GM19035 (cell line): ENCODE results near the gene KIAA1755.

Source experiments
- ATAC-seq: cut with Tn5 transposase; IDR thresholded peaks from one replicate; pipeline ENCODE4 v1.9.1; 2021; ENCODE audit not compliant: unreplicated experiment

The KIAA1755 gene

DNA sequence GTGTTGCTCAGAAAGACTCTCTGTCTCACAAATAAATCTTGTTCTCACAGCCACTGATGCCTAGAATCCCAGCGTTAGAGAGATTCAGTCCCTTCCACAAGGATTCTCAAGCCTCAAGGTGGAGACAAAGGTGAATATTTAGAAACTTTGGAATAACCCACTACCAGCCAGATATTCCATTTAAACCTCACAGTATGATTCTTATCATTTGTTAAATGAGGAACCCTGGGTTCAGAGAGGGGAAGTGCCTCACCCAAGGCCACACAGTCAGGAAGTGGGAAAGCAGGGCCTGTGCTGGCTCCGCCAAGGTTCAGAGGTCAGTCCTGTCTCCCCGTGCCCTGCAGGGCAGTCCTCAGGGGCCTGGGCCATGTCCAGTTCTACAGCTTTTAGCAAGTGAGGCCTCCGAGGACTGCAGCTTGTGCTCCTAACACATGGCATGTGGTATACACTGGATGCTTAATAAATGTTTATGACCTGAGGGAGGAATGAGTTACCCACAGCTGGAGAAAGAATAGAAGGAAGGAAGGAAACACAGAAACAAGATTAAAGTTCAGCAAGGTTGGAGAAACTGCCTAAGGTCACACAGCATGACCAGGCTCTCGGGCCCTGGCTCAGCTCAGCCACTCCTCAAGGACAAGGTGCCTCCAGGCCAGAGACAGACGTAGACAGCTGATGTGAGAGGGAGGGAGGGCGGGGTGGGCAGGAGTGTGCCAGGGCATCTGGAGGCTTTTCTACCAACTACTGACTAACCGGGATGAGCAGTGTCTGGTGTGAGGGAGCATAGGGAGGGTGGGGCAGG is 91.5 kb downstream of the KIAA1755 start:
- ATAC-seq, result no peak

GRCh38 chr20:38167851-38168760 is 92.4 kb downstream of the KIAA1755 start:
- ATAC-seq, result no peak

GRCh38 chr20:38167328-38167850 is 93.1 kb downstream of the KIAA1755 start:
- ATAC-seq, result no peak

- no peak for ATAC-seq
Measured at GRCh38 chr20:38166703-38167233, 93.8 kb downstream of the KIAA1755 start.

GRCh38 chr20:38165966-38166702 is 94.4 kb downstream of the KIAA1755 start:
- ATAC-seq, result no peak

DNA sequence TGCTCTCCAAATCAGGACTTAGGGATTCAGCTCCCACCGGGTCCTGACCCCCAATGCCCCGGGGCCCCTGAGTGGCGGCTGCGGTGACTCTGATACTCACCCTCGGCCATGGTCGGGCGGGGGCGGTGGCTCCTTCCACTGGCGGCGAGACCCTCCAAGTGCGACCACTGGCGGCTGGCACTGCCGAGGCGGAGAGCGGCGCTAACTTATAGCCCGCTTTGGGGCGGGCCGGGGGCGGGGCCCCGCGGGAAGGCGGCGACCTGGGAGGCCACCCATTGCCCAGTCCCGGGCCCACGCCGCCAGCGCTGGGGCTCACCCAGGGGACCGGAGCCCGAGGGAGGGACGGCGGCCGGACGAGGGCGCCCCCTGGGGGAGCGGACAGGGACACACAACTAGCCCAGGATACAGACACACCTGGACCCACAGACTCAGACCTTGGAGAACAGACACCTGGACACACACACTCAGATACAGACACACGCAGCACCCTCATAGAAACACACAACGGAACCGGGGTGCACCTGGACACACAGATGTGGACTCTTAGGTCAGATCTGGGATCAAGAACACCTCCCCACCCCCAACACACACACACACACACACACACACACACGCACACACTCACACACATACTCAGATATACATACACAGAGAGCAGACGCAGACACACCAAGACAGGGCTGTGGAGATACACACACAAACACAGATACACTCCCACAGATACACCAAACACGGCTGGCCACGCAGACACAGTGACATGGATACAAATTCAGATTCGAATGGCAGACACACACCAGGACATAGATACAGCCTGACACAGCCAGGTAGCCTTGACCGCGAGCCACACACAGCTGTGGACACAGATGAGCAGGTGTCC is 95.2 kb downstream of the KIAA1755 start, which contains the start of gene TGM2:
TGM2 (minus strand) TSS at position 182 of the 877 bp plus-strand sequence; CDS start at position 110, 72 bp downstream.
- ATAC-seq, result peak; percentile 83

DNA sequence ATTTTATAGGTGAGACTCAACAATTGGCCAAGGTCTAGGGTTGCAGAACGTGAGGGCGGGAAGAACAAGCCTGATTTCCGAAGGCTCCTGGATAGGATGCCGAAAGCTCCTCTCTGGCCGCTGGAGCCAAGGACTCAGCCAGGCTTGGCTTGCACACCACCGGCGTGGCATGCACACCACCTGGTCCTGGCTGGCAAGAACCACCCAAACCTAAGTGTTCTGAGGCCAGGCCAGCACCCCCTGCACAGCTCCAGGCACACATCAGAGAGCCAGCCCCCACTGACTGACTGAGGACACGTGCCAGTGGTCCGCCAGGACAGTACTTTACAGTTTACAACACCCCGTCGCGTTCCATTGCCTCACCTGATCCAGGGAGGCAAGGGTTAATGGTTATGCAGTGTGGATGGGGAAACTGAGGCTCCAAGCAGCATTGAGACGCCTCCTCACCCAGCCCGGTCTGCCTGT is 95.9 kb downstream of the KIAA1755 start:
- ATAC-seq, result no peak

- no peak for ATAC-seq
Measured at GRCh38 chr20:38164069-38164468, 96.5 kb downstream of the KIAA1755 start.

DNA sequence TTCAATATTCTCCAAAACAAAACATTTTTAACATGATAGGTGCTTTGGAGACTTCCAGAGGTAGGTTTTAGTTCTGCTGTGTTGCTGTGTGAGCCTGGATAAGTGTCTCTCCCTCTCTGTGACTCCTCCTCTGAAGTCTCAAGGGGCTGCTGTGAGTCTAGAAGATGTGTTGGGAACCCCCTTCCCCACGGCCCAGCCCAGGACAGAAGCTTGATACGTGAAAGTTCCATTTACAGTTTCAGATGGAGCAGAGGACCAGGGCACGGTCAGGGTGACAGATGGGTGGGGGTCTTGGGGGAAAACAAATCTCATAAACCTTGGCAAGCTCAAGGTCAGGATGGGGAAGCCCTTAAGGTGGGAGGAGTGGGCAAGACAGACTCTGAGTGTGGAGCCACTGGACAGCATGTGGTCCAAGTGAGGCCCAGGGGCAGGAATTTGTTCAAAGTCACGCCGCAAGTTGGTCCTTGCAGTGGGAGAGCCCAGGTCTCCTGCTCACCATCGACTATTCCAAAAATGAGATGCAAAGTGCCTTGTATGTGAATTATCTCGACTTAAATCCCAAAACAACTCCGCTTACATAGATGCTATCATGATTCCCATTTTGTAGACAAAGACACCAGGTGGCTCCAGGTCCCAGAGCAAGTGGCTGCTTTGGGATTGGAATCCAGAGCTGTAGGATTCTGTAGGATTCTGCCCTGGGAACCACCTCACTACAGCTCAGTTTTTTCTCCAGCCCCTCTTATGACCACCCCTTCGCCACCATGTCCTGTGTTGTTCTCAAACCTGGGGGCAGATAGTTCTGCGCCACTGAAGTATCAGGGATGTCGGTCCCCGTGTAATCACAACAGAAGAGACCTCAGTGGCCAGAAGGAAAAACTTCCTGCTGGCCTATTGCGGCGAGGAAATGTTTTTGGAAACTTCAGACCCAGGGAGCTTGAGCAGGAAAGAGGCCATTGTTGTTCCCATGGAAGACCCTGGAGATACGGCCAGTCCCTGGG is 97.4 kb downstream of the KIAA1755 start:
- no peak for ATAC-seq

DNA sequence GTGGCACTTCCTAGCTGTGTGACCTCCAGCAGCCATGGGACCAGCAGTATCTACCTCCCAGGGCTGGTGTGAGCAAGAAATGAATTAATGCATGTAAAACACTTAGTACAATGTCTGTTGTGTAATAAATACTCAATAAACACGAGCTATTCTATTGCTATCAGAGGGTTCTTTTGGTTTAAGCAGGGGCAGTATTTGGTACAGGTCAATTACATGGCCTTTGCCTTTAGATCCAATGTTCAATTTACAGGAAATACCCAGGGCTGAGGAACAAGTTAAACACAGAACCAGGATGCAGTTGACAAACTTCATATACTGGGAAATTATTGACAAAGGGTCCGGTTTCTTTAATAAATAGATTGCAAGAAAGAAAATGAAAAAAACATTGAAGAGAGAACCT is 98.4 kb downstream of the KIAA1755 start:
- ATAC-seq, result no peak

DNA sequence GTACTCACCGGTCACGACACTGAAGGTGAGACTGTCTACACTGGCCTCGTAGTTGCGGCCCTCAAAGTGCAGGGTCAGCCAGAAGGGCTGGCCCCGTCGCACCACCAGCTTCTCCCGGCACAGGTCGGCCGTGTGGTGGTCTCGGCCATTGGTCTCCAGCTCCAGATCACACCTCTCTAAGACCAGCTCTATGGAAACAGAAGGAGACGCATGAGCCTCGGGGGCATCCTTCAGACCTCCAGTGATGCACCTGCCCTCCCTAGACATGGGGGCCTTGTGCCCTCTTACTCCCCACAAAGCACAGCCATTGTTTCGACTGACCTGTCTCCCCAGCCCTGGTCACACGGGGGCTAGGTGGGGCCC is 99.1 kb downstream of the KIAA1755 start:
- no peak for ATAC-seq
